HepG2 (cell line): ENCODE data around the gene CPLX1.

Source experiments
- CREM ChIP-seq, 2 experiments: sonication (generic) in 1 of 2; formaldehyde crosslinking in 1 of 2; IDR thresholded peaks; 2 replicates each; pipeline versions ENCODE4 v1.4.0 to v1.6.1; 2016 to 2020; ENCODE audit warnings: antibody characterized with exemption in 1 of 2, mild to moderate bottlenecking in 1 of 2, missing genetic modification reagents in 1 of 2
- DNMT1 ChIP-seq: sonication (generic); formaldehyde crosslinking; IDR thresholded peaks from 2 replicates; pipeline ENCODE4 v1.5.1; 2020; ENCODE audit warnings: mild to moderate bottlenecking, missing genetic modification reagents
- HES4 ChIP-seq: sonication (generic); formaldehyde crosslinking; IDR thresholded peaks from 2 replicates; pipeline ENCODE4 v1.9.0; 2021; ENCODE audit warnings: mild to moderate bottlenecking, missing genetic modification reagents, borderline replicate concordance
- HNF4A ChIP-seq: sonication (generic); formaldehyde crosslinking; IDR thresholded peaks from 2 replicates; pipeline ENCODE4 v1.4.0; 2020; ENCODE audit warnings: missing genetic modification reagents
- NR2F6 ChIP-seq, 2 experiments: IDR thresholded peaks; 2 replicates each; pipeline ENCODE4 v1.6.1; 2016; ENCODE audit warnings: antibody characterized with exemption in 1 of 2, mild to moderate bottlenecking in 1 of 2
- YY1 ChIP-seq: IDR thresholded peaks from 2 replicates; pipeline ENCODE4 v1.6.1; 2011; ENCODE audit warnings: low read length, low read depth, moderate library complexity, mild to moderate bottlenecking; ENCODE audit not compliant: insufficient read depth, insufficient replicate concordance
- TF ChIP-seq, protein P1 (sequence below): sonication (generic); formaldehyde crosslinking; IDR thresholded peaks from 2 replicates; pipeline ENCODE4 v1.5.0; 2020; ENCODE audit warnings: mild to moderate bottlenecking, missing genetic modification reagents, moderate library complexity
- TF ChIP-seq, protein P2 (sequence below): sonication (generic); formaldehyde crosslinking; IDR thresholded peaks from 2 replicates; pipeline ENCODE4 v1.5.0; 2020; ENCODE audit warnings: mild to moderate bottlenecking, missing genetic modification reagents

DNA sequence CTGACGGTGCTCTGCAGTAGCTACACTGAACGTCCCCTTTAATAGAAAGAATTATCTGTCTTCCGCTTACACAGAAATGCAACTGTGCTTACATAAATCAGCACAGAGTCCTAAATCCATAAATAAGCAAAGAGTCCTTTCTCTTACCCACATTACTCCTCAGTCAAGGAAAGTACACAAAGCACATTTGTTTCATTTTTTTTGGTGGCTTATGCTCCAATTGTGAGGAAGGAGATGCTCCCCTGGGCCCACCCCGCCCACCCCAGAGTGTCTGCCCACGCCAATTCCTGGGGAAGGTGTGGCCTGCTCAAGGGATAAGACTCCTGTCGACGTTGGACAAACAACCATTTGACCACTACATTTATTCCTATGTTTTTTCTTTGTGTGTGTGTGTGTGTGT is 53.8 kb downstream of the CPLX1 start:
- TF ChIP-seq YY1 (no peak), HES4 (CRISPR knock-in tag) (no peak), HNF4A (CRISPR knock-in tag) (no peak), NR2F6 (IDR thresholded peaks at IDR 0.05) (no peak), NR2F6 (CRISPR knock-in tag; IDR thresholded peaks at IDR 0.05) (no peak), DNMT1 (CRISPR knock-in tag) (no peak), CREM (IDR thresholded peaks at IDR 0.05) (no peak), CREM (CRISPR knock-in tag; IDR thresholded peaks at IDR 0.05) (no peak)
- TF ChIP-seq, protein P1, sequence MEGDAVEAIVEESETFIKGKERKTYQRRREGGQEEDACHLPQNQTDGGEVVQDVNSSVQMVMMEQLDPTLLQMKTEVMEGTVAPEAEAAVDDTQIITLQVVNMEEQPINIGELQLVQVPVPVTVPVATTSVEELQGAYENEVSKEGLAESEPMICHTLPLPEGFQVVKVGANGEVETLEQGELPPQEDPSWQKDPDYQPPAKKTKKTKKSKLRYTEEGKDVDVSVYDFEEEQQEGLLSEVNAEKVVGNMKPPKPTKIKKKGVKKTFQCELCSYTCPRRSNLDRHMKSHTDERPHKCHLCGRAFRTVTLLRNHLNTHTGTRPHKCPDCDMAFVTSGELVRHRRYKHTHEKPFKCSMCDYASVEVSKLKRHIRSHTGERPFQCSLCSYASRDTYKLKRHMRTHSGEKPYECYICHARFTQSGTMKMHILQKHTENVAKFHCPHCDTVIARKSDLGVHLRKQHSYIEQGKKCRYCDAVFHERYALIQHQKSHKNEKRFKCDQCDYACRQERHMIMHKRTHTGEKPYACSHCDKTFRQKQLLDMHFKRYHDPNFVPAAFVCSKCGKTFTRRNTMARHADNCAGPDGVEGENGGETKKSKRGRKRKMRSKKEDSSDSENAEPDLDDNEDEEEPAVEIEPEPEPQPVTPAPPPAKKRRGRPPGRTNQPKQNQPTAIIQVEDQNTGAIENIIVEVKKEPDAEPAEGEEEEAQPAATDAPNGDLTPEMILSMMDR (CRISPR knock-in tag), result no peak
- TF ChIP-seq, protein P2, sequence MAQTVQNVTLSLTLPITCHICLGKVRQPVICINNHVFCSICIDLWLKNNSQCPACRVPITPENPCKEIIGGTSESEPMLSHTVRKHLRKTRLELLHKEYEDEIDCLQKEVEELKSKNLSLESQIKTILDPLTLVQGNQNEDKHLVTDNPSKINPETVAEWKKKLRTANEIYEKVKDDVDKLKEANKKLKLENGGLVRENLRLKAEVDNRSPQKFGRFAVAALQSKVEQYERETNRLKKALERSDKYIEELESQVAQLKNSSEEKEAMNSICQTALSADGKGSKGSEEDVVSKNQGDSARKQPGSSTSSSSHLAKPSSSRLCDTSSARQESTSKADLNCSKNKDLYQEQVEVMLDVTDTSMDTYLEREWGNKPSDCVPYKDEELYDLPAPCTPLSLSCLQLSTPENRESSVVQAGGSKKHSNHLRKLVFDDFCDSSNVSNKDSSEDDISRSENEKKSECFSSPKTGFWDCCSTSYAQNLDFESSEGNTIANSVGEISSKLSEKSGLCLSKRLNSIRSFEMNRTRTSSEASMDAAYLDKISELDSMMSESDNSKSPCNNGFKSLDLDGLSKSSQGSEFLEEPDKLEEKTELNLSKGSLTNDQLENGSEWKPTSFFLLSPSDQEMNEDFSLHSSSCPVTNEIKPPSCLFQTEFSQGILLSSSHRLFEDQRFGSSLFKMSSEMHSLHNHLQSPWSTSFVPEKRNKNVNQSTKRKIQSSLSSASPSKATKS (CRISPR knock-in tag), result no peak
